HG03097 (cell line): Measurements from ENCODE around the gene TJP1.

Source experiments
- ATAC-seq: cut with Tn5 transposase; IDR thresholded peaks from one replicate; pipeline ENCODE4 v1.9.1; 2021; ENCODE audit not compliant: unreplicated experiment, low FRiP score

TJP1 gene

GRCh38 chr15:29822100-29822683 is at the start of gene TJP1:
Gene TJP1 (minus strand): TSS chr15:29822468. CDS start chr15:29822028, 440 bp downstream.
- no peak for ATAC-seq

GRCh38 chr15:29871401-29871800 is 49.1 kb upstream of the TJP1 start:
- ATAC-seq, result no peak

DNA sequence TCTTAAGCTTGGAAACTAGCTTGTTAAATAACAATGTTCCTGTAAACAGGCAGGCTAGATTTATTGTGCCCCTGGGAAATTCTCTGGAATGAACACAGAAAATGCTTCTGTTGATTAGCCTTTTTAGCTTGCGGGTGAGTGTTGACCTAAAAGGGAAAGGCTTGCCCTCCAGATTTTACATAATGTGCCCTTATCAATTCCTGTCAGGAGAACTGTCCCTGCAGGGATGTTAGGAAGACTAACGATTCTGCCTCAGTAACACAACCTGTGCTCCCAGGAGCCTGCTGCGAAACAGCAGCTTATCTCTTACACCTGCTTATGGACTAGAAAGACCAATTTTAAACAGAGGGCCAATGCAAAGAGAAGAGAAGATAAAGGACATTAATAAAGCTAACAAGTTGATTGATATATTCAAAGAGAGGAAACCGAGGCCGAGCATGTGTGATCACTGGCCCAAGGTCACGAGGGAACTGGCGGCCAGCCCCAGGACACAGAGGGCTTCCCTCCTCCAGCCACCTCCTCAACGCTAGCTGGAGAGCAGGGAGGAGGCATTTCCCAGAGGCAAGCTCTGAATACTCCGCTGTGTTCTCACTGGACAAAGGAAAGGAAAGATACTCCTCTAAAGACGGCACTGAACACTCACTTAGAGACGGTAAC is 48.4 kb upstream of the TJP1 start:
- ATAC-seq, result no peak

DNA sequence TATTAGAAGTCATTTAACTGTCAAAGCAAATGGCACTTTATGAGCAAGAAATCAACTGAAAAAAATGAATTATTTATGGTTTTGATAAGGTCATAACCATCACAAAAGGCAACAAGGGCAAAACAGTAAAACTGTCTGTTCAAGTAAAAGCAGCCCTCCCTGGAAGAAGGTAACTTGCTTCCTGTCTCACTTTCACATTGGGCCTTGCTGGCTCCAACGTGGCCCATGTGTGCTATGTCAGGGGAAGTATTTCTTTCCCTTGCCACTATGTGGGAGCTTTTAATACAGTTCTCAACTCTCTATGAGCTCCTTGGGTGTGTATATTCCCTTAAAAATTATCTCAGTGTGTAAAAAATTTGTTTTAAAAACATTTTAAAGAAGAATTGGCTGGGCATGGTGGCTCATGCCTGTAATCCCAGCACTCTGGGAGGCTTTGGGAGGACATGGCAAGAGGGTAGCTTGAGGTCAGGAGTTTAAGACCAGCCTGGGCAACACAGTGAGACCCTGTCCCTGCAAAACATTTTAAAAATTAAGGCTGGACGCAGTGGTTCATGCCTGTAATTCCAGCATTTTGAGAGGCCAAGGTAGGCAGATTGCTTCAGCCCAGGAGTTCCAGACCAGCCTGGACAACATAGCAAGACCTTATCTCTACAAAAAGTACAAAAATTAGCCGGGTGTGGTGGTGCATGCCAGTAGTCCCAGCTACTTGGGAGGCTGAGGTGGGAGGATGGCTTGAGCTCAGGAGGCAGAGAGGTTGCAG is 45.2 kb upstream of the TJP1 start:
- ATAC-seq, result no peak

DNA sequence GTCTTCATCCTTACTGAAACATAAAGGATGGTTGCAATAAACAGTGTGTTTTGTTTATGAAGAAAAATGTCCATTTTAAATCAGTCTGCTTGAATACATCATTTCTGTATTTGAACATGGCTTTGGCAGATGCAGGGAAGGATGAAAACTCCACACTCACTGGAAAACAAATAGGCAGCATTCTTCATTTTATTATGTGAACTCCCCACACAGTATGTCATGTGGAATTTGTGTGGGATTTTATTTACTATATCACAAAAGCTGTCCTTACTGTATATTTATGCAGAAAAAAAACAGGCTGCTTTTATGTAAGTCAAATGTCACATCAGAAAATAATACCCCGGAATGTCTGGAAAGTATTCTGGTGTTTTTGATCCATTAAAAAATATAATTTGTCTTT is 44.1 kb upstream of the TJP1 start:
- no peak for ATAC-seq

- ATAC-seq, result no peak
Measured at GRCh38 chr15:29864501-29864900, 42.2 kb upstream of the TJP1 start.

GRCh38 chr15:29863438-29863837 is 41.2 kb upstream of the TJP1 start:
- no peak for ATAC-seq

DNA sequence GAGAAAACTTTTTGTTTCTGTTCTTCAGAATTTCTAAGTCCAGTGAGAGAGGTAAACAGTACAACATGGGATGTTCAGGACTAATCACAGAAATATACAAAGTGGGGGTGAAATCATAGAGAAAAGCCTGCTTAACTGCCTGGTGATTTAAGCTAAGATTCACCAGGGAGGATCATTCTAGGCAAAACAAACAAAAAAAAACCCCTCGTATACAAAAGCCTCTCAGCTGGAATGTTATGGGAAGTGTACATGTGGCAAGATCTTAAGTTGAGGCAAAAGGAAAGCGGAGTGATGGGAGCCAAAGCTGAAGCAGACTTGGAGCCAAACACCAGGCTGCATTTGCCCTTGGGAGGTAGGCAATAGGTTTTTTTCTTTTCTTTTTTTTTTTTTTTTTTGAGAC is 40.0 kb upstream of the TJP1 start:
- ATAC-seq, result no peak

- no peak for ATAC-seq
Measured at GRCh38 chr15:29860872-29861271, 38.6 kb upstream of the TJP1 start.

DNA sequence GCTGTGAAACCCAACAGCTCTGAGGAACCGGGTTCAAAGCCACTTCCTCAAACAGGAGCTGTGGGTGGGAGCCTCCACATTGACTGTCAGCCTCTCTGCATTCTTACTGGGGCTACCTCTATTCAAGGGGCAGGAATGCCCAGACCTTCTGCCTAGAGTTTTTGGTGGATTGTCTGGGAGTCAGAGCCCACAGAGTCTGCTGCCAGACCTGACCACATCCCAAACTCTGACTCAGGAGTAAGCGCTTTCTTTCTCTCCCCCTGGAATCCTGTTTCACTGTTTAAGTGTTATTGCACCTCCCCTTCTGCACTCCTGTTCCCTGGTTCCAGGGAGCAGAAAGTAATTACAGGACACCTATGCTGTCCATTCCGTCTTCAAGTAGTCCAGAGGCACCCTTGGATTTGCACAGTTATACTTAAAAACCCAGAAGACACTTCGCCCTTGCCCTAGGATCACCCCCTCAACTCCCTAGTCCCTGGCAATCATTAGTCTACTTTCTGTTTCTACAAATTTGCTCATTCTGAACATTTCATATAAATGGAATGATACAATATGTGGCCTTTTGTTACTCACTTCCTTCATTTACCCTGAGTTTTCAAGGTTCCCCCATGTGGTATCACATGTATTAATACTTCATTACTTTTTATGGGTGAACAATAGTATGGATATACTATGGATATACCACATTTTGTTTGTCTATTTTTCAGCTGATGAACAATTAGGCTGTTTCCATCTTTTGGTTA is 37.9 kb upstream of the TJP1 start:
- ATAC-seq, result no peak

- no peak for ATAC-seq
Measured at GRCh38 chr15:29859293-29859692, 37.0 kb upstream of the TJP1 start.

- ATAC-seq, result no peak
Measured at GRCh38 chr15:29857221-29857789, 35.0 kb upstream of the TJP1 start.

DNA sequence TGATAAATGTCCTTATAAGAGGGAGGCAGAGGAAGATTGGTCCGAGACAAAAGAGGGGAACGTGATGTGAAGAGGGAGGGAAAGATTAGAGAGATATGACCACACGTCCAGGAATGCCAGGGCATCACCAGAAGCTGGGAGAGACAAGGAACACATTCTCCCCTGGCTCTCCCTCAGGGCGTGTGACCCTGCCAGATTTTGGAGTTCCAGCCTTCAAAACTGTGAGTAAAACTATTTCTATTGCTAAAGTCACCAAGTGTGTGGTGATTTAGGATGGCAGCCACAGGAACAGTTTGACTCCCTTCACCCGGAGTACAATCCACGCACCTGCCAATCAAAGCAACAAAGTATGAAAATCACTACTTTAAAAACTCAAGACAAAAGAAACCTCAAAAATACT is 32.1 kb upstream of the TJP1 start:
- no peak for ATAC-seq

- no peak for ATAC-seq
Measured at GRCh38 chr15:29853211-29853987, 31.1 kb upstream of the TJP1 start.

DNA sequence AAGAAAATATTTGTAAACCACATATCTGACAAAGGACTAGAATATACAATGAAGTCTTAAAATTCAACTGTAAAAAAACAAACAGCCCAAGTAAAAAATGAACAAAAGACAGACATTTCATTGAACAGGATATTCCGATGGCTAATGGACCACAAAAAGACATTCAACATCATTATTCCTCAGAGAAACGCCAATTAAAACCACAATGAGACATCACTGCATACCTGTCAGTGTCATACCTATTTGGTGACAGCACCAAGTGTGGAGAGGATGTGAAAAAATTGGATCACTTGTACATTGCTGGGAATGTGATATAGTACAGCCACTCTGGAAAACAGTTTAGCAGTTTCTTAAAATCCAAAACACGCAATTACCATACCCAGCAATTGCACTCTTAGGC is 29.9 kb upstream of the TJP1 start:
- no peak for ATAC-seq

GRCh38 chr15:29849716-29850115 is 27.4 kb upstream of the TJP1 start:
- ATAC-seq, result no peak

GRCh38 chr15:29849218-29849617 is 26.9 kb upstream of the TJP1 start:
- no peak for ATAC-seq

- no peak for ATAC-seq
Measured at GRCh38 chr15:29844290-29844903, 22.1 kb upstream of the TJP1 start.

GRCh38 chr15:29842290-29842689 is 20.0 kb upstream of the TJP1 start:
- no peak for ATAC-seq

DNA sequence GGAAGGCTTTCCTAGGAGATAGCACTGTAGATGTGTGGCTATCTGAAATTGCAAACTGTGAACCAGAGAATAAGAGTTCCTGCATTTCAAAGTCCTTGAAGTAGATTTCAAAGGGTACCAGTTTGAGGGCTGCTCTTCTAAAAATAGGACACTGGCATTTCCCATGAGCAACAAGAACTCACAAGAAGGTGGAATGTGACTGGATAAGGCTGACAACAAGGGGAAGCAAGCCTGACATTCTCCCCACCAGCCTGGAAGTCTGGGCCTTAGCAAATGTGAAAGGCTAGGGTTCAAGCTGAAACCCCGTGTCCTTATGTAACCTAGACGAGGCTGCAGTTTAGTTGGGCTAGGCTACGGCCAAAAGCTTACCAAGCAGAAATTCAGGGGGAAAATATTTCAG is 18.7 kb upstream of the TJP1 start:
- no peak for ATAC-seq
